HepG2 (cell line): Measurements from ENCODE around the gene ALG9. TPM values are rescaled to one million over a fixed set of nuclear protein-coding genes. Genes with fewer than 3 reads are reported as not detected.
A peak's percentile ranks its signal among the peaks of the same experiment; 100 is the strongest.

Experiments
- ATAC-seq: fragments of 200-7000 bp; cut with Tn5 transposase; 3 replicates; pipeline ENCODE4 v1.9.1; 2020; ENCODE audit warnings: mild to moderate bottlenecking, moderate library complexity
- Bru-seq: library from RNA; stranded (reverse); fragments of 400-500 nt; gene quantifications from one replicate; lab custom pipeline; 2021; lab: Mats Ljungman, UMichigan
- BruChase-seq, 2 experiments: library from RNA; stranded (reverse); fragments of 400-500 nt; gene quantifications; one replicate each; lab custom pipeline; 2021; lab: Mats Ljungman, UMichigan
- BruUV-seq: library from RNA; stranded (reverse); fragments of 400-500 nt; replicated peaks from 2 replicates; lab custom pipeline; 2021; lab: Mats Ljungman, UMichigan
- CTCF ChIA-PET: fragments of 300-600 bp; formaldehyde crosslinking; extraction: SDS; loops from one replicate; lab custom pipeline; 2021; ENCODE audit warnings: low total read pairs, inconsistent platforms, low intra/inter-chr PET ratio; lab: Yijun Ruan, JAX
- POLR2A ChIA-PET: fragments of 350-600 bp; sonication (Branson Sonifier 250); formaldehyde crosslinking; loops from one replicate; lab custom pipeline; 2020; ENCODE audit warnings: antibody characterized with exemption, inconsistent platforms; lab: Yijun Ruan, JAX
- DNase-seq: peaks from one replicate; pipeline ENCODE4 v3.0.0-alpha.2; 2015; ENCODE audit warnings: low spot score
- FAIRE-seq: peaks from 3 replicates; lab custom pipeline; 2011; peaks lifted over from hg19 to GRCh38; lab: Jason Lieb, UNC
- H2AFZ ChIP-seq: one replicate; pipeline ENCODE4 v1.6.1; 2011; ENCODE audit warnings: low read length, inconsistent platforms
- H3K27ac ChIP-seq: fragments of 300-600 bp; 3 replicates; pipeline ENCODE4 v1.8.0; 2011; ENCODE audit warnings: mixed run types, mild to moderate bottlenecking, mixed read lengths, low read length, inconsistent platforms; ENCODE audit not compliant: insufficient read depth; ENCODE audit errors: extremely low read length
- H3K27me3 ChIP-seq, 2 experiments: fragments of 200-600 bp in 1 of 2; 2 replicates in 1 of 2; 3 replicates in 1 of 2; pipeline versions ENCODE4 v1.6.0 to v1.8.0; 2011; ENCODE audit warnings: low read length in 2 of 2, mild to moderate bottlenecking in 2 of 2, moderate library complexity in 2 of 2, inconsistent platforms in 1 of 2; ENCODE audit not compliant: insufficient read depth in 2 of 2, control insufficient read depth in 1 of 2
- H3K36me3 ChIP-seq, 2 experiments: fragments of 200-600 bp in 1 of 2; replicated peaks in 1 of 2; 2 replicates in 1 of 2; 3 replicates in 1 of 2; pipeline versions ENCODE4 v1.5.1 to v1.8.0; 2011; ENCODE audit warnings: low read length in 2 of 2, inconsistent platforms in 1 of 2; ENCODE audit not compliant: insufficient read depth in 2 of 2, control insufficient read depth in 1 of 2
- H3K4me1 ChIP-seq: 2 replicates; pipeline ENCODE4 v1.5.1; 2012; ENCODE audit warnings: low read length, inconsistent platforms; ENCODE audit not compliant: insufficient read depth
- H3K4me2 ChIP-seq: 2 replicates; pipeline ENCODE4 v1.6.0; 2011; ENCODE audit warnings: low read depth, low read length, inconsistent platforms
- H3K4me3 ChIP-seq, 3 experiments: fragments of 200-600 bp in 1 of 3; sonication (generic), shearing (Covaris generic) in 1 of 3; replicated peaks in 1 of 3; 2 replicates each; pipeline ENCODE4 v1.5.1; 2011 to 2016; ENCODE audit warnings: low read length in 3 of 3, inconsistent platforms in 2 of 3, low read depth in 2 of 3, mild to moderate bottlenecking in 2 of 3, control low read depth in 1 of 3, mixed read lengths in 1 of 3; ENCODE audit not compliant: insufficient read depth in 1 of 3
- H3K79me2 ChIP-seq: one replicate; pipeline ENCODE4 v1.6.1; 2011; ENCODE audit warnings: low read length, inconsistent platforms; ENCODE audit not compliant: insufficient read depth
- H3K9ac ChIP-seq: 2 replicates; pipeline ENCODE4 v1.6.0; 2011; ENCODE audit warnings: mild to moderate bottlenecking, low read depth, low read length, inconsistent platforms; ENCODE audit not compliant: insufficient read depth
- H3K9me3 ChIP-seq: 2 replicates; pipeline ENCODE4 v1.5.1; 2012; ENCODE audit warnings: mild to moderate bottlenecking, low read length
- H4K20me1 ChIP-seq: 2 replicates; pipeline ENCODE4 v1.6.0; 2011; ENCODE audit warnings: inconsistent platforms, mild to moderate bottlenecking, low read length, moderate library complexity; ENCODE audit not compliant: insufficient read depth
- ELF4 ChIP-seq: sonication (generic); formaldehyde crosslinking; IDR thresholded peaks from 2 replicates; pipeline ENCODE4 v1.5.0; 2020; ENCODE audit warnings: missing genetic modification reagents, mild to moderate bottlenecking, moderate library complexity, borderline replicate concordance
- FOXO1 ChIP-seq: sonication (generic); formaldehyde crosslinking; IDR thresholded peaks from 2 replicates; pipeline ENCODE4 v1.4.0; 2020; ENCODE audit warnings: missing genetic modification reagents
- SRSF9 ChIP-seq: fragments of 200-400 bp; formaldehyde crosslinking; IDR thresholded peaks from 2 replicates; pipeline ENCODE4 v1.6.1; 2018; ENCODE audit warnings: borderline replicate concordance, mild to moderate bottlenecking, low read depth, low read length; ENCODE audit not compliant: insufficient read depth, poor library complexity, severe bottlenecking
- ZC3H13 ChIP-seq: sonication (generic); formaldehyde crosslinking; IDR thresholded peaks from 2 replicates; pipeline ENCODE4 v1.8.1; 2023; ENCODE audit warnings: mild to moderate bottlenecking, missing genetic modification reagents, moderate library complexity
- ZNF136 ChIP-seq: sonication (generic); formaldehyde crosslinking; IDR thresholded peaks from 2 replicates; pipeline ENCODE4 v1.8.1; 2022; ENCODE audit warnings: low read depth, mild to moderate bottlenecking, moderate library complexity, missing genetic modification reagents
- ZNF746 ChIP-seq: sonication (generic); formaldehyde crosslinking; IDR thresholded peaks from 2 replicates; pipeline ENCODE4 v1.8.0; 2022; ENCODE audit warnings: mild to moderate bottlenecking, missing genetic modification reagents
- ZNF792 ChIP-seq: IDR thresholded peaks from 2 replicates; pipeline ENCODE4 v1.6.1; 2016
- ZSCAN22 ChIP-seq: sonication (generic); formaldehyde crosslinking; IDR thresholded peaks from 2 replicates; pipeline ENCODE4 v1.4.0; 2020; ENCODE audit warnings: mild to moderate bottlenecking, missing genetic modification reagents
- WGBS: methylation state at CpG from one replicate; pipeline ENCODE4 v1.1.6; 2017; ENCODE audit warnings: low lambda C conversion rate; 5-methylcytosine and 5-hydroxymethylcytosine counted together
- in situ Hi-C: cut with HindIII; loops from 2 replicates; pipeline ENCODE4 v1.10.0; 2017; ENCODE audit warnings: low pct_unique_long_range_greater_than_20kb; ENCODE audit not compliant: extremely low pct_ligation_motif_present
- intact Hi-C: fragments of 100-400 bp; cut with micrococcal nuclease; formaldehyde crosslinking; loops from one replicate; pipeline ENCODE4 v1.10.0; 2022; ENCODE audit not compliant: unreplicated experiment
- long read RNA-seq, 2 experiments: library from RNA in 1 of 2; library from polyadenylated mRNA in 1 of 2; stranded (forward) in 1 of 2; unstranded in 1 of 2; transcript quantifications; one replicate each; pipeline ENCODE4 v2.0.0, GENCODE V29; 2019 to 2022
- polyA minus RNA-seq, 3 experiments: library from RNA; depleted of rRNA, polyadenylated mRNA; stranded (reverse); fragments of >200 nt; gene quantifications; 2 replicates each; pipeline ENCODE4 v1.2.3, GENCODE V29; 2011; ENCODE audit warnings: low replicate concordance in 1 of 3
- polyA plus RNA-seq, 8 experiments: library from polyadenylated mRNA; depleted of rRNA in 3 of 8; stranded (reverse) in 7 of 8; unstranded in 1 of 8; fragments of >200 nt; fragmentation: Illumina TruSeq in 4 of 8; extraction: Trizol in 4 of 8; gene quantifications; 2 replicates each; pipeline versions ENCODE4 v1.2.1 to v1.2.3, GENCODE V29; 2011 to 2016; ENCODE audit warnings: low read depth in 4 of 8, missing spikeins in 1 of 8, mixed read lengths in 1 of 8; ENCODE audit not compliant: insufficient read depth in 1 of 8
- total RNA-seq, 5 experiments: library from RNA; depleted of rRNA; stranded (reverse); fragments of >200 nt; fragmentation: Illumina TruSeq; extraction: Trizol; gene quantifications; 2 replicates each; pipeline ENCODE4 v1.2.3, GENCODE V29; 2016; ENCODE audit warnings: low read depth in 1 of 5
- TF ChIP-seq, protein P1 (sequence below): sonication (generic); formaldehyde crosslinking; IDR thresholded peaks from 2 replicates; pipeline ENCODE4 v1.5.0; 2020; ENCODE audit warnings: missing genetic modification reagents
- TF ChIP-seq, protein P2 (sequence below): IDR thresholded peaks from 2 replicates; pipeline ENCODE4 v1.6.1; 2016; ENCODE audit warnings: missing genetic modification reagents, missing compliant biosample characterization
- TF ChIP-seq, protein P3 (sequence below): sonication (generic); formaldehyde crosslinking; IDR thresholded peaks from 2 replicates; pipeline ENCODE4 v1.5.1; 2020; ENCODE audit warnings: mild to moderate bottlenecking, missing genetic modification reagents, borderline replicate concordance

ALG9 gene, protein sequence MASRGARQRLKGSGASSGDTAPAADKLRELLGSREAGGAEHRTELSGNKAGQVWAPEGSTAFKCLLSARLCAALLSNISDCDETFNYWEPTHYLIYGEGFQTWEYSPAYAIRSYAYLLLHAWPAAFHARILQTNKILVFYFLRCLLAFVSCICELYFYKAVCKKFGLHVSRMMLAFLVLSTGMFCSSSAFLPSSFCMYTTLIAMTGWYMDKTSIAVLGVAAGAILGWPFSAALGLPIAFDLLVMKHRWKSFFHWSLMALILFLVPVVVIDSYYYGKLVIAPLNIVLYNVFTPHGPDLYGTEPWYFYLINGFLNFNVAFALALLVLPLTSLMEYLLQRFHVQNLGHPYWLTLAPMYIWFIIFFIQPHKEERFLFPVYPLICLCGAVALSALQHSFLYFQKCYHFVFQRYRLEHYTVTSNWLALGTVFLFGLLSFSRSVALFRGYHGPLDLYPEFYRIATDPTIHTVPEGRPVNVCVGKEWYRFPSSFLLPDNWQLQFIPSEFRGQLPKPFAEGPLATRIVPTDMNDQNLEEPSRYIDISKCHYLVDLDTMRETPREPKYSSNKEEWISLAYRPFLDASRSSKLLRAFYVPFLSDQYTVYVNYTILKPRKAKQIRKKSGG
- total RNA-seq (2016; rRNA removed; fragmentation: Illumina TruSeq; extraction: Trizol) = 24.4 and 39.4 TPM in 2 replicates
- total RNA-seq (2016; cell fraction: cytosol; rRNA removed; fragmentation: Illumina TruSeq; extraction: Trizol; ENCODE audit: low read depth) = 18.6 and 19.8 TPM in 2 replicates
- 25.1 and 39.1 TPM in 2 replicates for total RNA-seq (2016; cell fraction: insoluble cytoplasmic fraction; rRNA removed; fragmentation: Illumina TruSeq; extraction: Trizol)
- 28.3 and 30.8 TPM in 2 replicates for total RNA-seq (2016; cell fraction: membrane; rRNA removed; fragmentation: Illumina TruSeq; extraction: Trizol)
- 31.7 and 38.6 TPM in 2 replicates for total RNA-seq (2016; cell fraction: nucleus; rRNA removed; fragmentation: Illumina TruSeq; extraction: Trizol)
- 33.8 and 40.6 TPM in 2 replicates for polyA plus RNA-seq (2011; rRNA removed)
- polyA plus RNA-seq (2011; cell fraction: cytosol; rRNA removed) = 25.7 and 32.6 TPM in 2 replicates
- polyA plus RNA-seq (2011; cell fraction: nucleus; rRNA removed) = 52.6 and 59.8 TPM in 2 replicates
- 25.2 and 28.4 TPM in 2 replicates for polyA plus RNA-seq (2012)
- polyA plus RNA-seq (2016; cell fraction: cytosol; fragmentation: Illumina TruSeq; extraction: Trizol; ENCODE audit: low read depth) = 10.2 and 12.4 TPM in 2 replicates
- 15.6 and 18.2 TPM in 2 replicates for polyA plus RNA-seq (2016; cell fraction: insoluble cytoplasmic fraction; fragmentation: Illumina TruSeq; extraction: Trizol; ENCODE audit: low read depth)
- 19.2 and 23.0 TPM in 2 replicates for polyA plus RNA-seq (2016; cell fraction: membrane; fragmentation: Illumina TruSeq; extraction: Trizol; ENCODE audit: low read depth)
- 37.0 and 41.3 TPM in 2 replicates for polyA plus RNA-seq (2016; cell fraction: nucleus; fragmentation: Illumina TruSeq; extraction: Trizol; ENCODE audit: insufficient read depth, low read depth)
- polyA minus RNA-seq (2011; rRNA and poly(A)+ RNA removed; ENCODE audit: low replicate concordance) = 46.1 and 69.1 TPM in 2 replicates
- 34.0 and 38.6 TPM in 2 replicates for polyA minus RNA-seq (2011; cell fraction: cytosol; rRNA and poly(A)+ RNA removed)
- 65.0 and 65.9 TPM in 2 replicates for polyA minus RNA-seq (2011; cell fraction: nucleus; rRNA and poly(A)+ RNA removed)
- Bru-seq, nascent RNA = percentile 68 among the genes with signal in this experiment
- percentile 73 among the genes with signal in this experiment for BruChase-seq, experiment 1, labeled RNA remaining after a 6-hour chase
- BruChase-seq, experiment 2, labeled RNA remaining after a 2-hour chase = percentile 68 among the genes with signal in this experiment
- long read RNA-seq, experiment 1, transcript ALG9-215 (15 exons, 2,069 nt) = major isoform, 9 of 31 reads
- long read RNA-seq, experiment 1, transcript ALG9-214 (15 exons, 2,028 nt) = minor isoform, 7 of 31 reads
- long read RNA-seq, experiment 1, partial matches to known transcripts = 4 of 31 reads
- long read RNA-seq, experiment 1, other reads (novel, unspliced or antisense) = 8 of 31 reads
- long read RNA-seq, experiment 2, transcript ALG9-215 (15 exons, 2,069 nt) = minor isoform, 6 of 37 reads
- long read RNA-seq, experiment 2, transcript ALG9-214 (15 exons, 2,028 nt) = major isoform, 7 of 37 reads
- long read RNA-seq, experiment 2, partial matches to known transcripts = 8 of 37 reads
- long read RNA-seq, experiment 2, other reads (novel, unspliced or antisense) = 16 of 37 reads

DNA sequence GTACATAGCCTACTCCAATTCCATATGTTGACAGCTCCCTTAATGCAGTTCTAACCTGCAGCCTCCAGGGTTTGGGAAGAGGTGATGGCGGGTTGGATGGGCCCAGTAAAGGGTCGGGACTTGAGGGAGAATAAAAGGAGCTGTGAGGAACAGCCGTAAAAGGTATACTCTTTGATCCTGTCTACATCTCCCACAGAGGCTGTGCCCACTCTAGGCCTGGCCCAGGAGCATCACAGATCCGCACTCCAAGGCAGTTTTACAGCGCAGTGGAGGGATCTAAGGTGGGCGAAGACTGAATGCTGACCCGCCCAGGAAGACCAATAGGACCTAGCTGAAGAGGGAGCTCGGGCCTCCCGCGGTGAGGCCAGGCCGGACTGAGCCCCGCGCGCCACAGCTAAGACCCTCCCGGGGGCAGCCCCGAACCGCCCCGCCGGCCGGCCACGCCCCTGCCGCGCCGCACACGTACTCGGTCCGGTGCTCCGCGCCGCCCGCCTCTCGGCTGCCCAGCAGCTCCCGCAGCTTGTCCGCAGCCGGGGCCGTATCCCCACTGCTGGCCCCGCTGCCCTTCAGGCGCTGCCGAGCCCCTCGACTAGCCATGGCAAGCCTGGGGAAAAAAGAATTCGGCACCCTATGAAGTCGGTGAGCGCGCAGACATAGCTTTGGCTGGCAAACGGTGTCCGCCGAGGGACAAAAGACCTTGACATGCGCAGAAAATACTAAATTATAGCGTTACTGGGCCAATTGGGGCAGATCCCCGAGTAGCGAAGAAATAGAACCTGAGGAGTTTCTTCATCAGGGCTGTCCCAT is at the start of gene ALG9:
ALG9 (minus strand) TSS at position 696 of the 807 bp plus-strand sequence; CDS start at position 597, 99 bp downstream.
- no peak for FAIRE-seq
- CTCF ChIA-PET = no interaction called here
- TF ChIP-seq, protein P1, sequence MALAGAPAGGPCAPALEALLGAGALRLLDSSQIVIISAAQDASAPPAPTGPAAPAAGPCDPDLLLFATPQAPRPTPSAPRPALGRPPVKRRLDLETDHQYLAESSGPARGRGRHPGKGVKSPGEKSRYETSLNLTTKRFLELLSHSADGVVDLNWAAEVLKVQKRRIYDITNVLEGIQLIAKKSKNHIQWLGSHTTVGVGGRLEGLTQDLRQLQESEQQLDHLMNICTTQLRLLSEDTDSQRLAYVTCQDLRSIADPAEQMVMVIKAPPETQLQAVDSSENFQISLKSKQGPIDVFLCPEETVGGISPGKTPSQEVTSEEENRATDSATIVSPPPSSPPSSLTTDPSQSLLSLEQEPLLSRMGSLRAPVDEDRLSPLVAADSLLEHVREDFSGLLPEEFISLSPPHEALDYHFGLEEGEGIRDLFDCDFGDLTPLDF = 0 out of 2 replicates have a peak, but pooled peaks have one; percentile 53
- TF ChIP-seq ZNF136 (CRISPR knock-in tag) = 0 out of 2 replicates have a peak, but pooled peaks have one; percentile 15
- no peak for TF ChIP-seq ZSCAN22 (CRISPR knock-in tag)
- TF ChIP-seq, protein P2, sequence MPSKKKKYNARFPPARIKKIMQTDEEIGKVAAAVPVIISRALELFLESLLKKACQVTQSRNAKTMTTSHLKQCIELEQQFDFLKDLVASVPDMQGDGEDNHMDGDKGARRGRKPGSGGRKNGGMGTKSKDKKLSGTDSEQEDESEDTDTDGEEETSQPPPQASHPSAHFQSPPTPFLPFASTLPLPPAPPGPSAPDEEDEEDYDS (CRISPR knock-in tag) = peak; percentile 39; the same call in 1 of the 2 replicates
- TF ChIP-seq ZC3H13 (CRISPR knock-in tag) = no peak
- no peak for TF ChIP-seq SRSF9
- TF ChIP-seq ZNF746 (CRISPR knock-in tag) = no peak
- TF ChIP-seq ZNF792 = no peak
- no peak for TF ChIP-seq FOXO1 (CRISPR knock-in tag)
- TF ChIP-seq ELF4 (CRISPR knock-in tag) = no peak
- TF ChIP-seq, protein P3, sequence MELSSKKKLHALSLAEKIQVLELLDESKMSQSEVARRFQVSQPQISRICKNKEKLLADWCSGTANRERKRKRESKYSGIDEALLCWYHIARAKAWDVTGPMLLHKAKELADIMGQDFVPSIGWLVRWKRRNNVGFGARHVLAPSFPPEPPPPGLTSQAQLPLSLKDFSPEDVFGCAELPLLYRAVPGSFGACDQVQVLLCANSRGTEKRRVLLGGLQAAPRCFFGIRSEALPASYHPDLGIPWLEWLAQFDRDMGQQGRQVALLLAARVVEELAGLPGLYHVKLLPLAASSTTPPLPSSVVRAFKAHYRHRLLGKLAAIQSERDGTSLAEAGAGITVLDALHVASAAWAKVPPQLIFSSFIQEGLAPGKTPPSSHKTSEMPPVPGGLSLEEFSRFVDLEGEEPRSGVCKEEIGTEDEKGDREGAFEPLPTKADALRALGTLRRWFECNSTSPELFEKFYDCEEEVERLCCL = no peak

More for the DNA sequence above, at the start of gene ALG9:
- Histone ChIP-seq H4K20me1 (no peaks in the 10 kb centered on the region), H3K9me3 (no peaks in the 10 kb centered on the region), H3K9ac (peak within 1 kb of the TSS; percentile 92), H3K27ac (peak within 1 kb of the TSS; percentile 92), H2AFZ (peak within 1 kb of the TSS; percentile 95), H3K36me3 (peaks cover 9 to 28% of the 10 kb centered on the region in 2 experiments), H3K4me3 (peak within 1 kb of the TSS; percentile 94 to 98 (median 95)), H3K4me1 (peaks cover 24% of the 10 kb centered on the region), H3K79me2 (peaks cover 4% of the 10 kb centered on the region), H3K4me2 (peak within 1 kb of the TSS; percentile 97), H3K27me3 (no peaks in the 10 kb centered on the region)
- ATAC-seq = peak; percentile 95
- DNase-seq = peak; percentile 71
- BruUV-seq = TSS peak; percentile 47
- in situ Hi-C loops (no loop called here), intact Hi-C loops (no loop called here)
- POLR2A ChIA-PET = interaction anchor here (0.6 to 2.8 kb wide), 21 partner anchors 9 to 216 kb away, joined by 3 to 21 read pairs (median 4); partner anchors contain the start of genes C11orf52, CFAP68, DIXDC1 and PPP2R1B
- under 1% methylated on average over 17 of the region's 51 CpGs for WGBS
